Measurements from ENCODE around the gene COA1.

COA1 gene

GRCh38 chr7:43616977-43617376 is 112.3 kb downstream of the COA1 start:
- no peaks in the 10 kb centered on the region for H3K9me3 ChIP-seq (replicated peaks; ENCODE audit: insufficient read depth, low read length)
- TF ChIP-seq EZH2 (optimal IDR thresholded peaks at IDR 0.05; ENCODE audit: low read depth, low read length) (no peak), EZH2phosphoT487 (IDR thresholded peaks at IDR 0.05; ENCODE audit: low read length) (no peak)
- TF ChIP-seq, protein P1, sequence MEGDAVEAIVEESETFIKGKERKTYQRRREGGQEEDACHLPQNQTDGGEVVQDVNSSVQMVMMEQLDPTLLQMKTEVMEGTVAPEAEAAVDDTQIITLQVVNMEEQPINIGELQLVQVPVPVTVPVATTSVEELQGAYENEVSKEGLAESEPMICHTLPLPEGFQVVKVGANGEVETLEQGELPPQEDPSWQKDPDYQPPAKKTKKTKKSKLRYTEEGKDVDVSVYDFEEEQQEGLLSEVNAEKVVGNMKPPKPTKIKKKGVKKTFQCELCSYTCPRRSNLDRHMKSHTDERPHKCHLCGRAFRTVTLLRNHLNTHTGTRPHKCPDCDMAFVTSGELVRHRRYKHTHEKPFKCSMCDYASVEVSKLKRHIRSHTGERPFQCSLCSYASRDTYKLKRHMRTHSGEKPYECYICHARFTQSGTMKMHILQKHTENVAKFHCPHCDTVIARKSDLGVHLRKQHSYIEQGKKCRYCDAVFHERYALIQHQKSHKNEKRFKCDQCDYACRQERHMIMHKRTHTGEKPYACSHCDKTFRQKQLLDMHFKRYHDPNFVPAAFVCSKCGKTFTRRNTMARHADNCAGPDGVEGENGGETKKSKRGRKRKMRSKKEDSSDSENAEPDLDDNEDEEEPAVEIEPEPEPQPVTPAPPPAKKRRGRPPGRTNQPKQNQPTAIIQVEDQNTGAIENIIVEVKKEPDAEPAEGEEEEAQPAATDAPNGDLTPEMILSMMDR (IDR thresholded peaks at IDR 0.05; ENCODE audit: low read length) = no peak
- no peaks in the 10 kb centered on the region for H3K27me3 ChIP-seq (replicated peaks; ENCODE audit: insufficient read depth, low read length)
- no peak for DNase-seq
- no peaks in the 10 kb centered on the region for H3K9me2 ChIP-seq (replicated peaks; ENCODE audit: insufficient read depth, low read length)
- H3K9ac ChIP-seq (ENCODE audit: low read length) = no peak overlapping the region
- no peak overlapping the region for H3K4me2 ChIP-seq (ENCODE audit: low read depth, low read length)
- no peak overlapping the region for H2AFZ ChIP-seq (ENCODE audit: low read length)
- H4K20me1 ChIP-seq (ENCODE audit: insufficient read depth, low read length) = no peaks in the 10 kb centered on the region; the same call in 1 of the 2 replicates
- H3F3A ChIP-seq (ENCODE audit: insufficient read depth, low read length) = no peaks in the 10 kb centered on the region
- H3K4me1 ChIP-seq (ENCODE audit: low read length) = no peaks in the 10 kb centered on the region
- H3K36me3 ChIP-seq (replicated peaks; ENCODE audit: insufficient read depth, low read length) = no peaks in the 10 kb centered on the region
- no peak overlapping the region for H3K27ac ChIP-seq (ENCODE audit: low read length)
- peaks cover 74% of the 10 kb centered on the region for H3K79me2 ChIP-seq (ENCODE audit: low read length)
- no peak overlapping the region for H3K4me3 ChIP-seq (ENCODE audit: low read length)

DNA sequence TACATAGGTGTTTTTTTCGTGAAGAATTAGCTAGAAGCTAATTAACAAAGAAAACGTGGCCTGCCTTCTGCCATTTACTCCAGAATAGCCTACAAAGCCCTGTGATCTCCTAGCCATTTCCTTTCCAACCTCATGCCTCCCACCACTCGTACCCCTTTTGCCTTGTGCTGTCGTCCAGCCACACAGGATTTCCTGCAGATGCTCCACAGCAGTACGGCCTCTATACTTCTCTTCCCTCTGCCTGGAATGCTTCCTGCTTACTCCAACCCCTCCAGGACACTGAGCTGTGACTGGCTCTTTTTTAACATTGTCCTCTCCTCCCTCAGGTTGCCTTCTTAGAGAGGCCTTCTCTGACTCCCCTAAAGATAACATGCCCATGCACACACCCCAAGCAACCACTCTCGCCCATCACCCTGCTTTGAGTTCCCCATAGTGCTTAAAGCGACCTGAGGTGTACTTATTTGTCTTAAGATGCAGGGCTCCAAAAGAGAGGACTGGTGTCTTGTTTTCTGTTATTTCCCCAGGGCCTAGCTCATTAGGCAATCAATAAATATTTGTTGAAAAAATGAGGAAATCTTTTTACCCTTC is 113.7 kb downstream of the COA1 start:
- H2AFZ ChIP-seq (ENCODE audit: low read length) = no peak overlapping the region
- H3K27ac ChIP-seq (ENCODE audit: low read length) = no peak overlapping the region
- TF ChIP-seq EZH2phosphoT487 (IDR thresholded peaks at IDR 0.05; ENCODE audit: low read length) (no peak), EZH2 (optimal IDR thresholded peaks at IDR 0.05; ENCODE audit: low read depth, low read length) (no peak)
- TF ChIP-seq, protein P1 (IDR thresholded peaks at IDR 0.05; ENCODE audit: low read length) = no peak
- H3K9me2 ChIP-seq (replicated peaks; ENCODE audit: insufficient read depth, low read length) = no peaks in the 10 kb centered on the region
- H3K4me2 ChIP-seq (ENCODE audit: low read depth, low read length) = no peak overlapping the region
- H4K20me1 ChIP-seq (ENCODE audit: insufficient read depth, low read length) = no peaks in the 10 kb centered on the region; the same call in 1 of the 2 replicates
- H3K9ac ChIP-seq (ENCODE audit: low read length) = no peak overlapping the region
- DNase-seq = no peak
- peaks cover 76% of the 10 kb centered on the region for H3K79me2 ChIP-seq (ENCODE audit: low read length)
- no peaks in the 10 kb centered on the region for H3K36me3 ChIP-seq (replicated peaks; ENCODE audit: insufficient read depth, low read length)
- H3K27me3 ChIP-seq (replicated peaks; ENCODE audit: insufficient read depth, low read length) = no peaks in the 10 kb centered on the region
- H3K9me3 ChIP-seq (replicated peaks; ENCODE audit: insufficient read depth, low read length) = no peaks in the 10 kb centered on the region
- H3K4me1 ChIP-seq (ENCODE audit: low read length) = no peaks in the 10 kb centered on the region
- no peaks in the 10 kb centered on the region for H3F3A ChIP-seq (ENCODE audit: insufficient read depth, low read length)
- H3K4me3 ChIP-seq (ENCODE audit: low read length) = no peak overlapping the region

GRCh38 chr7:43612599-43613589 is 116.4 kb downstream of the COA1 start:
- no peaks in the 10 kb centered on the region for H3K9me2 ChIP-seq (replicated peaks; ENCODE audit: insufficient read depth, low read length)
- H3K79me2 ChIP-seq (ENCODE audit: low read length) = peaks cover 70% of the 10 kb centered on the region
- H3K9ac ChIP-seq (ENCODE audit: low read length) = no peak overlapping the region
- H3K4me1 ChIP-seq (ENCODE audit: low read length) = peaks cover 18% of the 10 kb centered on the region
- H3F3A ChIP-seq (ENCODE audit: insufficient read depth, low read length) = 0 out of 2 replicates have a peak, but pooled peaks cover 11% of the 10 kb centered on the region
- no peak overlapping the region for H3K4me2 ChIP-seq (ENCODE audit: low read depth, low read length)
- TF ChIP-seq EZH2phosphoT487 (IDR thresholded peaks at IDR 0.05; ENCODE audit: low read length) (no peak), EZH2 (optimal IDR thresholded peaks at IDR 0.05; ENCODE audit: low read depth, low read length) (no peak)
- TF ChIP-seq, protein P1 (IDR thresholded peaks at IDR 0.05; ENCODE audit: low read length) = no peak
- H3K27ac ChIP-seq (ENCODE audit: low read length) = no peak overlapping the region
- H3K36me3 ChIP-seq (replicated peaks; ENCODE audit: insufficient read depth, low read length) = no peaks in the 10 kb centered on the region; the same call in 1 of the 2 replicates
- H4K20me1 ChIP-seq (ENCODE audit: insufficient read depth, low read length) = no peaks in the 10 kb centered on the region
- H3K4me3 ChIP-seq (ENCODE audit: low read length) = no peak overlapping the region
- H2AFZ ChIP-seq (ENCODE audit: low read length) = no peak overlapping the region
- H3K9me3 ChIP-seq (replicated peaks; ENCODE audit: insufficient read depth, low read length) = no peaks in the 10 kb centered on the region
- DNase-seq = no peak
- no peaks in the 10 kb centered on the region for H3K27me3 ChIP-seq (replicated peaks; ENCODE audit: insufficient read depth, low read length)
